ENCODE data around the gene LHCGR.
"Not testable (repeated sequence)": the region's sequence is repeated elsewhere in the genome, so short reads cannot be mapped to it uniquely, and the experiment has no call there.

GRCh38 chr2:48703621-48704020 lies 51.9 kb downstream of the LHCGR start:
- not testable (repeated sequence) for TF ChIP-seq CTCF (conservative IDR thresholded peaks at IDR 0.05; ENCODE audit: low read length); EZH2phosphoT487 (IDR thresholded peaks at IDR 0.05; ENCODE audit: borderline replicate concordance, low read depth, low read length)
